OCI-LY7 (cell line): ENCODE measurements around the gene TRIM33.

Experiments
- CTCF ChIP-seq: fragments of 200-600 bp; sonication (generic); conservative IDR thresholded peaks from 2 replicates; pipeline ENCODE4 v1.5.1; 2014; ENCODE audit warnings: mild to moderate bottlenecking, antibody characterized with exemption, low read length, moderate library complexity, mixed read lengths
- EZH2phosphoT487 ChIP-seq: fragments of 200-600 bp; sonication (generic); IDR thresholded peaks from 2 replicates; pipeline ENCODE4 v1.6.1; 2018; ENCODE audit warnings: low read depth, borderline replicate concordance, mild to moderate bottlenecking, mixed run types, antibody characterized with exemption, low read length, moderate library complexity, mixed read lengths

DNA sequence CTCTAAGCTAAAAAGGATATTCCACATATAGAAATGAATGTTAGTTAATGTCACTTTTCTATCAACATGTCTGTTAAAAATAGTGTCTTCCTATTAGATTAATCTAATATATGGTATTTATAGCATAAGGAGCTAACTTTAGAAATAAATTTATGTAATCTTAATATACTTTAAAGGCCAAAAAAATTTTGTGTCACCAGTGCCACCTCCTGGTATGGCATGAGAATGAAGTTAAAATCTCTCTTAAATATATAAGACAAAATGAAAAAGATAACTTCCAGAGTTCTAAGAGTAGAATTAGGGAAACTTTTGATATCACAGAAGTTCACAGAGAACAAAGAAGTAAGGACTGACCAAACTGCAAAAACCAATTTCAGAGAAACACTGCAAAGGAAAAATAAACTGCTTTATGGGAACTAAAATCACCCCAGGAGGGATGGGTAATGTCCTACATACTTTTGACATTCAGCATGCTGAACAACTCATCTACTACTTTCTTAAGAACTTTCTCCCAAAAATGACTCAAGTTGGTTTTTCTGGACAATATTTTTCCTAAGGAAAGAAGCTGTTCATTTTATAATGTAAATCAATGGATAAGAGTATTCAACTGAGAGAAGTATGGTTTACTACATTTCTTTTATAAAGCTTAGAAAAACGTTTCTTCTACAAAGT is 82.8 kb downstream of the TRIM33 start:
- peak; percentile 82 for TF ChIP-seq CTCF
- no peak for TF ChIP-seq EZH2phosphoT487
